ENCODE measurements around the gene SUMO3. TPM values are rescaled to one million over a fixed set of nuclear protein-coding genes. Genes with fewer than 3 reads are reported as not detected.

Gene SUMO3
- total RNA-seq, 1 donor from 2014 or later = 72.7 TPM

- DNase-seq (ENCODE audit: low read depth in 2 of 2) = no peak
Measured at GRCh38 chr21:44779417-44780136, 38.3 kb downstream of the SUMO3 start.

DNA sequence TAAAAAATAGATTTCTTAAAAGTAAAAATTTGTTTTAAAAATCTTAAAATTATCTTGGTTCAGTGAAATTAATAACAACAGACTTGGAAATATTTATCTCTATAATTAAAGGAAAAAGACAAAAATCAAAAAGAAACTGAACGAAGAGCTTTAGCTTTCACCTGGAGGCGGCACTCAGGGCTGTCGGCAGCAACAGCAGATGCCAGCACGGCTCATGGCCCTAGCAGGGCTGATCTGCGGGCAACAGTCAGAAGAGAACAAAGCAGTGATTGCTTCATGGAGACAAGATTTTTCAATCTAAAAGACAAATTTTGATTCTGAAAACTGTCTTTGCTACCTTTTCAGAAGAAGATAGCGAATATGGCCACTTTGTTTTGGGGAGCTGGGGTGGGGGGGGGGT lies 38.9 kb downstream of the SUMO3 start:
- DNase-seq (ENCODE audit: low read depth in 2 of 2) = no peak

GRCh38 chr21:44778499-44778911 lies 39.4 kb downstream of the SUMO3 start:
- peak in 1 of 2 donors; percentile 23 for DNase-seq (ENCODE audit: low read depth in 2 of 2)

GRCh38 chr21:44778094-44778493 lies 39.8 kb downstream of the SUMO3 start:
- no peak for DNase-seq (ENCODE audit: low read depth in 2 of 2)

- DNase-seq (ENCODE audit: low read depth in 2 of 2) = no peak
Measured at GRCh38 chr21:44774972-44775371, 42.9 kb downstream of the SUMO3 start.

DNA sequence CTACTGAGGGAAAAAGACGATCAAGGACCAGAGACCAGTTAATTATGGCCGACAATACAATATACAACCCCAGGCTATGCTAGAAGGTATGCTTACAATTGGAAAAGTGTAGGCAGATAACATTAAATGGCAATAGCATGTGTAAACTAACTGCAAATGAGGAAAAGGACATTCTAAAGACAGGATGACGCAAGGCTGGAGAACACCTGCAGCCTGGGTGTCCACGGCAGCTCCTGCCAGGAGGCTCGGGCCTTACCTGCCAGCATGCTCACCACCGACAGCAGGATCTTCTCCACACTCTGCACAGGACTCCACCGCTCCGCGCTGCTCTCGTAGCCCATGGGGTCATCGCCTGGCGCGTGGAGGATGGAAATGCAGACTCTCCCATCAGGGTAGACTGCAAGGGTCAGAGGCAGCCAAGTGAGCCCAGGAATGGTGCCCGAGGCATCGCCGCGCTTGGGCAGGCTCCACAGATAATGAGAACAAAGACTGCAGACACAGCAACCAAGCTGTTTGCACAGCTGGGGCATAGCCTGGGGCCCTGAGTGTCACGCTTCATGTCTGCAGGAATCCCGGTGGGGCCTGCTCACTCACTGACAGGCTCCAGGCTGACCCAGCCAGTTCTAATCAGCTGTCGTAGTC lies 44.5 kb downstream of the SUMO3 start:
- DNase-seq (ENCODE audit: low read depth in 2 of 2) = no peak

GRCh38 chr21:44771896-44772525 lies 45.9 kb downstream of the SUMO3 start:
- DNase-seq (ENCODE audit: low read depth in 2 of 2) = no peak

DNA sequence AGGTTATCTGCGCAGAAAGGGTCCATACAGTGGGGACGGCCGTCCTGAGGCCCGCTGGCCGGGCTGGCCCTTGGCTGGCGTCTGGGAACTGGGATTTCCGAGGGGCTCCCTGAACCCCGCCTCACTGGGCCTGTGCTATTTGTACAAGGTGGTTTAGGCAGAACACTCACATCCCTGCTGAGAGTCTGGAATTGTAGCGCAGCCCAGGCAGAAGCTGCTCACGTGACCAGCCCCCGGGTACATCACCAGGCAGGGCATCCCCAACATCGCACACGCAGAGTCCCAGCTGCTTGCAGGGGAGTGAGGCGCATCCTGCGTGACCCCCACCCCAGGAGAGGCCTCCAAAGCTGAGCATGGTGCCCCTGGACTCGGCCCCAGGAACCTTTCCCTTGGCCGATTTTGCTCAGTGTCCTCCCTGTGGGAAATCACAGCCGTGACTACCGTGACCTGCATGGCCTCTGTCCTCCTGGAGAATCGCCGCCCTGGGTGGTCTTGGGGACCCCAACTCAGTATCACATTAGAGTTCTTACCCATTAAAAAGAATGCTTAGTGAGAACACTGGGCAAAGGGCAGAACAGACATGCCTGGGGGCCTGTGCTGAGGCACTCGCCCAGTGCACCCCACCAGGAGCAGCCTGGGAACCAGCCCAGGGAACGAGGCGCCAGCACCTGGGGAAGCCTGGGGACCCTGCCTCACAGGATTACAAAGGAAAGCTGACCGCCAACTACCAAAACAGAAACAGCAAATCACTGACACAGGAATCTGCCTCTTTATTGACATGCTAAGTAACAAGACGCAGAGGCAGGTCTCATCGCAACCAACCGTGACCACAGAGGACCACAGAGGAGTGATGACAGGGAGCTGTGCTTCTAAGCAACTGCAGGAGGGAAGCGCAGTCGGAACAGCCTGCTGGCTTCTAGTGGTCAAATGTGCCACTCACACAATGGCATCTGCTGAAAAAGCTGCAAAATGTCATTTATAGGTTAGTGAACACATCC lies 49.7 kb downstream of the SUMO3 start:
- DNase-seq (ENCODE audit: low read depth in 2 of 2) = no peak

DNA sequence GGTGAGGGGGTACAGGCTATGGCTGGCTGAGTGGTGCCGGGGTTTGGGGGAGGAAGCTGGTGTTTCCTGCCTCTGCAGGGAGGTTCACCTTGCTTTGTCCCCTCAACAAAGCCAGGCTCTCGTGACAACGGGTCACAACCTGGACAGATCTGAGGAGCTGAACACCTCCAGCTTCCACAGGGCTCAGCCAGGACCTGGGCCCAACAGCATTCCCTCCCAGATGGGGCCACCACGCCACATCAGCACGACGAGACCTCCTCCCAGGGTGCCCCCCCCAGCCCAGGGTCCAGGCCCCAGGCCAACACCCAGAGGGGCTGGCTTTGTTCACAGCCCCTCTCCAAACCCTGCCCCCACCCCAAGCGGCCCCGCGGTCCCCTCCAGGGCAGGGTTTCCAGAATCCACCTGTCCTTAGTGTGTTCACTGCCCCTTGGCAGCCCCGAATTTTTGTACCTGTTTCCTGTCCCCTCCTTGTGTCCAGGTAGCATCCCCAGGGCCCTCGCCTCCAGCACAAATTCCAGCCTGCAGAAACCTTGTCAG lies 51.0 kb downstream of the SUMO3 start:
- no peak for DNase-seq (ENCODE audit: low read depth in 2 of 2)

GRCh38 chr21:44766014-44766817 lies 51.6 kb downstream of the SUMO3 start:
- DNase-seq (ENCODE audit: low read depth in 2 of 2) = no peak

- DNase-seq (ENCODE audit: low read depth in 2 of 2) = no peak
Measured at GRCh38 chr21:44765231-44766013, 52.4 kb downstream of the SUMO3 start.

DNA sequence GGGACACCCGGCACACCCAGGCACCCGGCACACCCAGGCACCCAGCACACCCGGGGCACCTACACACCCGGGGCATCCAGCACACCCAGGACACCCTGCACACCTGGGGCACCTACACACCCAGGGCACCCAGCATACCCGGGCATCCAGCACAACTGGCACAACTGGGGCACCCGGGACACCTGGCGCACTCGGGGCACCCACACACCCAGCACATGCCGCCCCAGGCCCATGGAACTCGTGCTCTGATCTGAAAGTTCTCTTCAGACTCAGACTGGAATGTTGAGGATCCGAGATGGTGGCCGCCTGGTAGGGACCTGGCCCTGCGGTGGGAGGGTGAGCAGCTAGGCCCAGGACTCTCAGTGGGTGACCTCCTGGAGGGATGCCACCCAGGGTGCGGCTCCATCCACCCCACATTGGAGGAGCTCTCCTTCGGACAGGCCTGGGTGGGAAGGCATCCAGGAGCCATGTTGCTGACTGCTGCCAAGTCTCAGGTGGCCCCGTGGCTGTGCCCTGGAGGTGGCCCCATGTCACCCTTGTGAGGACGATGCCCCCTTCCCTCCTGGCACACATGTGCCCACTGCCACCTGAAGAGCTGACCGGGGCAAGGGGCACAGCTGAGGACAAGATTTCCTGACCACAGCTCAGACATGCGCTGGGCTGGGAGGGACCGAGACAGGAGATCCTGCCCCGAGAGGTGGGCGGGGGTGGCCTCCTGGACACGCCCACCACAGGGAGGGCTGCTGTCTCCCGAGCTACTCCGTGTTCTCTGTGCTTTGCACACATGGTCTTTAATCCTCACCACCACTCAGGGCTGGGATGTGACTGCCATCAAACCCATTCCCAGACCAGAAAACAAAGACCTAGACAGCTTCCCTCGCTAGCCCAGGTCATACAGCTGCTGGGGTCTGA lies 53.3 kb downstream of the SUMO3 start:
- DNase-seq (ENCODE audit: low read depth in 2 of 2) = no peak

GRCh38 chr21:44763451-44764318 lies 54.2 kb downstream of the SUMO3 start:
- no peak for DNase-seq (ENCODE audit: low read depth in 2 of 2)

DNA sequence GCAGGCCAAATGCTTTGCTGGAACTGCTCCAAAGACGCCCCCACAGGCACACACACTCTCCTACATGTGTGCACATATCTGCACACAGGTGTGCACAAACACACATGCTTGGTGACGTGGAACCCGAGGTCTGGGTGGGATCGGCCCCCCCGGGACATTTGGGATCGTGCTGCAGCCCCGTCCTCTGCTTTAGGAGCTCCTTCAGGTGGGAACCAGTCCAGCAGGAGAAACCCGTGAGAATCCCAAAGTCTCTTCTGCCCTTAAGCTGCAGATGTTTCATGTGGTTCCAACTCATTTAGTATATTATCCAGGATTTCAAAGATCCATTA lies 54.8 kb downstream of the SUMO3 start:
- DNase-seq (ENCODE audit: low read depth in 2 of 2) = no peak

GRCh38 chr21:44762221-44763049 lies 55.4 kb downstream of the SUMO3 start:
- DNase-seq (ENCODE audit: low read depth in 2 of 2) = no peak

DNA sequence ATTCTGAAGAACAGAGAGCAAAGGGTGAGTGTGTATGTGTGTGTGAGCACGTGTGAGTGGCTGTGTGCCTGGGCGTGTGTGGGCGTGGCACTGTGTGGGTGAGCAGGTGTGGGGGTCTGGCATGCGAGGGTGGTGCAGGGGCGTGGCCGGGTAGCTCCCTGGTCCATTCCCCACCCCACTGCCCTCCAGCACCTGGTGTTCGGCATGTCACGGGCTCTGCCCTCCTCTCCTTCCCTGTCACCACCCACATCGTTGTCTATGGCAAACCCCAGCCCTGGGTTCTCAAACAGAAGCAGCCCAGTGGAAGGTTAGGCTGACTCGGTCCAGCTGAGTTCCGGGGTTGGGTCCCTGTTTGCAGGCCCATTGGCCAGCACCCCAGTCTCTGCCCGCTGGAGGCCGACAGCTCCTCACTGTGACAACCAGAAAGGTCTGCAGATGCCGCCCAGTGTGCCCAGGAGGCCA lies 56.1 kb downstream of the SUMO3 start:
- no peak for DNase-seq (ENCODE audit: low read depth in 2 of 2)
